Cardiac muscle cell (in vitro differentiated cells and primary cell): ENCODE measurements around the gene PIK3R5. TPM values are rescaled to one million over a fixed set of nuclear protein-coding genes. Genes with fewer than 3 reads are reported as not detected.

Experiments used
- DNase-seq, 2 donors: peaks; one replicate each; pipeline versions ENCODE4 v3.0.0 to v3.0.0-alpha.2; 2010 to 2017; ENCODE audit warnings: low read depth in 1 of 2, low spot score in 1 of 2
- H3K27ac ChIP-seq: fragments of 200-600 bp; sonication (generic); 2 replicates; pipeline ENCODE4 v1.5.1; 2016
- H3K27me3 ChIP-seq: fragments of 200-600 bp; sonication (generic); 2 replicates; pipeline ENCODE4 v1.6.0; 2016; ENCODE audit warnings: control low read depth
- H3K36me3 ChIP-seq: fragments of 200-600 bp; sonication (generic); 2 replicates; pipeline ENCODE4 v1.5.1; 2016; ENCODE audit warnings: control low read depth
- H3K4me1 ChIP-seq: fragments of 200-600 bp; sonication (generic); 2 replicates; pipeline ENCODE4 v1.8.1; 2017; ENCODE audit warnings: low read depth, mild to moderate bottlenecking, mixed run types
- H3K4me3 ChIP-seq: fragments of 200-600 bp; sonication (generic); 2 replicates; pipeline ENCODE4 v1.5.1; 2016; ENCODE audit warnings: mild to moderate bottlenecking
- H3K9me3 ChIP-seq: fragments of 200-600 bp; sonication (generic); 2 replicates; pipeline ENCODE4 v1.5.1; 2017; ENCODE audit warnings: low read depth, mild to moderate bottlenecking, control low read depth
- polyA plus RNA-seq: library from polyadenylated mRNA; unstranded; fragments of >200 nt; fragmentation: Nextera tagmentation; extraction: Ambion mirVana; gene quantifications from 2 replicates; pipeline ENCODE4 v1.2.1, GENCODE V29; 2016
- total RNA-seq: library from RNA; depleted of rRNA; stranded (reverse); fragments of >200 nt; gene quantifications from 2 replicates; pipeline ENCODE4 v1.2.3, GENCODE V29; 2016
- TF ChIP-seq, protein P1 (sequence below): IDR thresholded peaks from 2 replicates; pipeline ENCODE4 v1.5.1; 2012; ENCODE audit warnings: low read depth, mild to moderate bottlenecking, low read length

Gene PIK3R5
- total and polyA plus RNA-seq, 2 experiments from 2014 or later, result 0.09 to 0.38 TPM

GRCh38 chr17:8910969-8911604, 54.4 kb downstream of the PIK3R5 start:
- H3K4me3 ChIP-seq, result no peak overlapping the region
- H3K27ac ChIP-seq, result no peak overlapping the region
- TF ChIP-seq, protein P1, sequence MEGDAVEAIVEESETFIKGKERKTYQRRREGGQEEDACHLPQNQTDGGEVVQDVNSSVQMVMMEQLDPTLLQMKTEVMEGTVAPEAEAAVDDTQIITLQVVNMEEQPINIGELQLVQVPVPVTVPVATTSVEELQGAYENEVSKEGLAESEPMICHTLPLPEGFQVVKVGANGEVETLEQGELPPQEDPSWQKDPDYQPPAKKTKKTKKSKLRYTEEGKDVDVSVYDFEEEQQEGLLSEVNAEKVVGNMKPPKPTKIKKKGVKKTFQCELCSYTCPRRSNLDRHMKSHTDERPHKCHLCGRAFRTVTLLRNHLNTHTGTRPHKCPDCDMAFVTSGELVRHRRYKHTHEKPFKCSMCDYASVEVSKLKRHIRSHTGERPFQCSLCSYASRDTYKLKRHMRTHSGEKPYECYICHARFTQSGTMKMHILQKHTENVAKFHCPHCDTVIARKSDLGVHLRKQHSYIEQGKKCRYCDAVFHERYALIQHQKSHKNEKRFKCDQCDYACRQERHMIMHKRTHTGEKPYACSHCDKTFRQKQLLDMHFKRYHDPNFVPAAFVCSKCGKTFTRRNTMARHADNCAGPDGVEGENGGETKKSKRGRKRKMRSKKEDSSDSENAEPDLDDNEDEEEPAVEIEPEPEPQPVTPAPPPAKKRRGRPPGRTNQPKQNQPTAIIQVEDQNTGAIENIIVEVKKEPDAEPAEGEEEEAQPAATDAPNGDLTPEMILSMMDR, result no peak
- no peaks in the 10 kb centered on the region for H3K36me3 ChIP-seq
- peaks cover 10% of the 10 kb centered on the region for H3K27me3 ChIP-seq
- no peaks in the 10 kb centered on the region for H3K4me1 ChIP-seq
- no peak for DNase-seq
- H3K9me3 ChIP-seq, result no peaks in the 10 kb centered on the region

DNA sequence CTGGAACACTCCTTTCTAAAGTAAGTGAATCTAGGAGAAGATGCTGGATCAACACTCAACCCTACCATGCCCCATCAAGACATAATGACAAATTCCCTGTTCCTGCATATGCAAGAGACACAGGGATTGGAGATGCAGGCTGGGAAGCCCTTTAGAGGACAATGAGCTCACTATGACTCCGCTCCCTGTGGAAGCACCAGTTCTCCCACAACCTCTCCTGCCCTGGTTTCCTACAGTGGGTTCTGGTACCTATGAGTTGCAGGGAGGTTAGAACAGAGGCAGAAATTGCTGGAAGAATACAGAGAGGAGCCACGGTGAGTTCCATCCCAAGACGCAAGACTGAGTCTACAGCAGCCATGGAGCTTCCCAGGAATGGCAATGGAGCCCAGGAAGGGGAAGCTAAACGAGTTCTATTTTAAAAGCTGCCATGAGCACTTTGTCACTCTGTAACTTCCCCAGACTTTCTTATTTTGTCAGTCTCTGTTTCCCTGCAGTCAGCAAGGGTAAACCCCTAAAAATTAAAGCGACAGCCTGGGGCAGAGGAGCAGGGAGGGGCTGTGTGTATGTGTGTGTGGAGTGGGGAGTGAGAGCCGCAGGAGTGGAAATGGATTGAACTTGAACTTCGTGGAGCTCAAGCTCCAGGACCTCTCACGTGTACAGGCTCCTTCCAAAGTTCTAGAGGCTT, 55.8 kb downstream of the PIK3R5 start:
- TF ChIP-seq, protein P1, result no peak
- Histone ChIP-seq H3K27me3 (peaks cover 10% of the 10 kb centered on the region), H3K4me1 (no peaks in the 10 kb centered on the region)

DNA sequence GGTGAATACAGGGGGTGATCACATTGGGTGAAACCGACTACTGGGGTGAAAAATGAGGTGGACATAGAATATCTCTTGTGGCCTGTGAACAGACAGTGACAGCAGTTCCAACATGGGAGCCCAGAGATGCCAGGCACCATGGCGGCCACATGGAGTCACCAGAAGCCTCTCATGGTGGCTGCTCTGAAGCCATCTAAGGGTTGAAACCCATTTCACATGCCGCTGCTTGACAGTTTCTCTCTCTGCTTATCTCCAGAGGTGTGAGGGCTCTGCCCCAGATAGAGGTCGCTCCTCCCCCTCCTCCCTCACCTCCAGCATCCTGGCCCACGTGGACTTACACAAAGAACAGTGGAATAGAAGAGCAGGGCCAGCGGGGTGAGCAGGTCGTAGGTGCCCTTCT, 60.2 kb downstream of the PIK3R5 start:
- no peaks in the 10 kb centered on the region for H3K9me3 ChIP-seq
- H3K27me3 ChIP-seq, result no peaks in the 10 kb centered on the region
- TF ChIP-seq, protein P1, result no peak
- DNase-seq, result no peak
- H3K36me3 ChIP-seq, result no peaks in the 10 kb centered on the region
- no peak overlapping the region for H3K27ac ChIP-seq
- H3K4me1 ChIP-seq, result no peaks in the 10 kb centered on the region
- no peak overlapping the region for H3K4me3 ChIP-seq

More for the DNA sequence above, 55.8 kb downstream of the PIK3R5 start:
- Histone ChIP-seq H3K27ac (no peak overlapping the region), H3K9me3 (no peaks in the 10 kb centered on the region), H3K4me3 (no peak overlapping the region), H3K36me3 (no peaks in the 10 kb centered on the region)
- no peak for DNase-seq

DNA sequence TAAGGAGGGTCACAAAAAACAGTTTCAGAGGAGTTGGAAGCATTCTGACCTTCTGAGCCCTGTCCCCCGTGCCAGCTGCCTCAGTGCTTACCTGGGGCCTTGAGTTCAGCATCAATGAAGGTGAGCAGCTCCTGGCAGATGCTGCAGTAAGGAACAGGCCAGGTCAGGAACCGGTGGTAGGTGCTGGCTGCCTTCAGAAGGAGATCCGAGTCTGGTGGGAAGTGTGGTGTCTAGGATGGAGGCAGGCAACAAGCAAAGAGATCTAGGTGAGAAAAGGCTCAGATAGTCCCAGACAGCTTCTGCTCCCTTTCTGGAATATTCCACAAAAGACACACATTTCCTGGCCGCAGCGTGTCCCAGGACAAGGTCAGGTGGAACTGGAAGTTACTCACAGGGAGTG, 60.8 kb downstream of the PIK3R5 start:
- no peaks in the 10 kb centered on the region for H3K9me3 ChIP-seq
- no peak for DNase-seq
- H3K36me3 ChIP-seq, result no peaks in the 10 kb centered on the region
- H3K4me1 ChIP-seq, result no peaks in the 10 kb centered on the region
- H3K4me3 ChIP-seq, result no peak overlapping the region
- TF ChIP-seq, protein P1, result no peak
- H3K27ac ChIP-seq, result no peak overlapping the region
- no peaks in the 10 kb centered on the region for H3K27me3 ChIP-seq

DNA sequence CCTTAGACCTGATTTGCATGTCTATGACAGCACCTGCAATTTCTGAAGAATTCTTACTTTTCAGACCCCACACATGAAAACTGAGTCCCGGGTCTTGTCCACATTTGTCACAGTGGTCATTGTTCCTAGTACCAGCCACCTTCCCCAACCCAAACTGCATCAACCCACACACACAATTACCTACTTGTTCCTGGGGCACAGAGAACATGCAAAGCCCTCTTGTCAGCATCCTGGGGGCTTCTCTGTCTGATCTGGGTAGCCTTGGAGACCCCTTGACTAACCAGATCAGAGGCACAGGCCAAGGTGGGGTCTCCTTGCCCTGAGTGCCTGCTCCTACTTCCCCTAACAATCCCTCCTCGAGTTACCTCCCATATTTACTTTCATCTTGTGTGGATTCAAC, 61.3 kb downstream of the PIK3R5 start:
- TF ChIP-seq, protein P1, result no peak
- DNase-seq, result no peak
- Histone ChIP-seq H3K27me3 (no peaks in the 10 kb centered on the region), H3K27ac (no peak overlapping the region), H3K4me1 (no peaks in the 10 kb centered on the region), H3K36me3 (no peaks in the 10 kb centered on the region), H3K4me3 (no peak overlapping the region), H3K9me3 (no peaks in the 10 kb centered on the region)
